ENCODE data around the gene KRTAP21-2.

- TF ChIP-seq CTCF (conservative IDR thresholded peaks at IDR 0.05; ENCODE audit: low read depth in 2 of 2) (no peak), POLR2AphosphoS5 (IDR thresholded peaks at IDR 0.05; ENCODE audit: low read depth) (no peak), CREB1 (CRISPR knock-in tag; IDR thresholded peaks at IDR 0.05; ENCODE audit: low read depth) (no peak), JUNB (IDR thresholded peaks at IDR 0.05; ENCODE audit: unreplicated experiment) (no peak), EZH2phosphoT487 (IDR thresholded peaks at IDR 0.05; ENCODE audit: unreplicated experiment) (no peak), REST (IDR thresholded peaks at IDR 0.05; ENCODE audit: unreplicated experiment) (no peak), EZH2 (IDR thresholded peaks at IDR 0.05; ENCODE audit: low read depth, unreplicated experiment) (no peak), ETS1 (IDR thresholded peaks at IDR 0.05) (no peak), ZNF462 (CRISPR knock-in tag; IDR thresholded peaks at IDR 0.05) (no peak), STAT1 (IDR thresholded peaks at IDR 0.05; ENCODE audit: unreplicated experiment) (no peak), ZNF114 (CRISPR knock-in tag; IDR thresholded peaks at IDR 0.05) (no peak), ZNF331 (CRISPR knock-in tag; IDR thresholded peaks at IDR 0.05; ENCODE audit: low read depth) (no peak), NANOG (IDR thresholded peaks at IDR 0.05; ENCODE audit: borderline replicate concordance) (no peak)
Measured at GRCh38 chr21:30793581-30794314, 46.7 kb upstream of the KRTAP21-2 start.

Data from GM23338 (cell line).